C4-2B (cell line): ENCODE results near the gene CRIP1.

Experiments used
- ZFX ChIP-seq: fragments of 450-650 bp; IDR thresholded peaks from 2 replicates; pipeline ENCODE4 v1.6.1; 2017
- TF ChIP-seq, protein P1 (sequence below): fragments of 450-650 bp; conservative IDR thresholded peaks from 2 replicates; pipeline ENCODE4 v1.5.1; 2017; ENCODE audit warnings: mild to moderate bottlenecking

DNA sequence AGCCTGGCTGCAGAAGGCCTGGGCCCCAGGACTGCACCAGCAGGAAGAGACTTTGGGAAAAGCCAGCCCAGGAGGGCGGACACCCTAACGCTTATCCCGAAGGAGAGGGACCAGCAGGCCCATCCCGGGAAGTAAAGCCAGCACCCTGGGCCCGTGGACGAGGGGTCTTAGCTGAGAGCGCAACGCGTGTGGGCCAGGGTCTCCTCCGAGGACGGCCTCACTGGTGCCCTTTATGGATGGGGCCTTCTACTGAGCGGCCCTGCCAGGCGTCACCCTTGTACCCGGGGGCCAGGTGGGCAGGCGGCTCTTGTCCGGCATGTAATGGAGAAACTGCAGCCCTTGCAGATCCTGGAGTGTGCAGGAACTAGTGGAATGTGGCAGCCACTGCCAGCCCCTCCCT, 18.4 kb downstream of the CRIP1 start:
- TF ChIP-seq, protein P1, sequence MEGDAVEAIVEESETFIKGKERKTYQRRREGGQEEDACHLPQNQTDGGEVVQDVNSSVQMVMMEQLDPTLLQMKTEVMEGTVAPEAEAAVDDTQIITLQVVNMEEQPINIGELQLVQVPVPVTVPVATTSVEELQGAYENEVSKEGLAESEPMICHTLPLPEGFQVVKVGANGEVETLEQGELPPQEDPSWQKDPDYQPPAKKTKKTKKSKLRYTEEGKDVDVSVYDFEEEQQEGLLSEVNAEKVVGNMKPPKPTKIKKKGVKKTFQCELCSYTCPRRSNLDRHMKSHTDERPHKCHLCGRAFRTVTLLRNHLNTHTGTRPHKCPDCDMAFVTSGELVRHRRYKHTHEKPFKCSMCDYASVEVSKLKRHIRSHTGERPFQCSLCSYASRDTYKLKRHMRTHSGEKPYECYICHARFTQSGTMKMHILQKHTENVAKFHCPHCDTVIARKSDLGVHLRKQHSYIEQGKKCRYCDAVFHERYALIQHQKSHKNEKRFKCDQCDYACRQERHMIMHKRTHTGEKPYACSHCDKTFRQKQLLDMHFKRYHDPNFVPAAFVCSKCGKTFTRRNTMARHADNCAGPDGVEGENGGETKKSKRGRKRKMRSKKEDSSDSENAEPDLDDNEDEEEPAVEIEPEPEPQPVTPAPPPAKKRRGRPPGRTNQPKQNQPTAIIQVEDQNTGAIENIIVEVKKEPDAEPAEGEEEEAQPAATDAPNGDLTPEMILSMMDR = no peak
- TF ChIP-seq ZFX = no peak
